Vagina (tissue), 2 donors: ENCODE results near the gene BMP2K.

ENCODE experiments used
- POLR2A ChIP-seq, 2 donors: fragments of 450-650 bp; IDR thresholded peaks; one replicate each; pipeline ENCODE4 v1.6.1; 2017; ENCODE audit warnings: antibody characterized with exemption in 2 of 2, mild to moderate bottlenecking in 2 of 2, moderate library complexity in 2 of 2
- TF ChIP-seq, protein P1 (sequence below), 3 experiments: fragments of 450-650 bp in 2 of 3; fragments of 200-600 bp in 1 of 3; sonication (generic) in 1 of 3; IDR thresholded peaks; one replicate each; pipeline ENCODE4 v1.5.1; 2017 to 2019; ENCODE audit warnings: antibody characterized with exemption in 3 of 3, mild to moderate bottlenecking in 2 of 3, moderate library complexity in 2 of 3

DNA sequence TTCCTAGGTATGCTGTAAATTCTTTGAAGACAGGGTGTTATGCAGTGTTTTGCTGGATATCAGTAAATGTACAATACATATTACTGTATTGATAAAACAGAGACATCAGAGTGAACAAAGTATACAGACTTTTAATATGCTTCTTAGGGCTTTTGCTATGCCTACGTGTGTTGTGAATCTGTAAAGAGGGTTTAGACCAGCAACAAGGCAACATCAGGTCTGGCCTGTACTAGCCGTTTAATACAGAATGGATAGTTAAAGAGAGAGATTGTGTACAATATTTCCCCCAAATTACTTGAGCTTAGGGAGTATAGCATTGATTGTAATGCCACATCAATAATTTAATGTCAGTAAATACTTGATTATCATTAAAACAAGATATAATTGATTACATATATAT is 87.8 kb downstream of the BMP2K start:
- no peak for TF ChIP-seq POLR2A (IDR thresholded peaks at IDR 0.05)
- TF ChIP-seq, protein P1, sequence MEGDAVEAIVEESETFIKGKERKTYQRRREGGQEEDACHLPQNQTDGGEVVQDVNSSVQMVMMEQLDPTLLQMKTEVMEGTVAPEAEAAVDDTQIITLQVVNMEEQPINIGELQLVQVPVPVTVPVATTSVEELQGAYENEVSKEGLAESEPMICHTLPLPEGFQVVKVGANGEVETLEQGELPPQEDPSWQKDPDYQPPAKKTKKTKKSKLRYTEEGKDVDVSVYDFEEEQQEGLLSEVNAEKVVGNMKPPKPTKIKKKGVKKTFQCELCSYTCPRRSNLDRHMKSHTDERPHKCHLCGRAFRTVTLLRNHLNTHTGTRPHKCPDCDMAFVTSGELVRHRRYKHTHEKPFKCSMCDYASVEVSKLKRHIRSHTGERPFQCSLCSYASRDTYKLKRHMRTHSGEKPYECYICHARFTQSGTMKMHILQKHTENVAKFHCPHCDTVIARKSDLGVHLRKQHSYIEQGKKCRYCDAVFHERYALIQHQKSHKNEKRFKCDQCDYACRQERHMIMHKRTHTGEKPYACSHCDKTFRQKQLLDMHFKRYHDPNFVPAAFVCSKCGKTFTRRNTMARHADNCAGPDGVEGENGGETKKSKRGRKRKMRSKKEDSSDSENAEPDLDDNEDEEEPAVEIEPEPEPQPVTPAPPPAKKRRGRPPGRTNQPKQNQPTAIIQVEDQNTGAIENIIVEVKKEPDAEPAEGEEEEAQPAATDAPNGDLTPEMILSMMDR (IDR thresholded peaks at IDR 0.05) = no peak
